Ishikawa (cell line): ENCODE data around the gene C21orf91.

Experiments used
- EP300 ChIP-seq: IDR thresholded peaks from 2 replicates; pipeline ENCODE4 v1.6.1; 2012; ENCODE audit warnings: borderline replicate concordance
- RAD21 ChIP-seq: IDR thresholded peaks from 2 replicates; pipeline ENCODE4 v1.6.1; 2012; ENCODE audit warnings: low read depth

DNA sequence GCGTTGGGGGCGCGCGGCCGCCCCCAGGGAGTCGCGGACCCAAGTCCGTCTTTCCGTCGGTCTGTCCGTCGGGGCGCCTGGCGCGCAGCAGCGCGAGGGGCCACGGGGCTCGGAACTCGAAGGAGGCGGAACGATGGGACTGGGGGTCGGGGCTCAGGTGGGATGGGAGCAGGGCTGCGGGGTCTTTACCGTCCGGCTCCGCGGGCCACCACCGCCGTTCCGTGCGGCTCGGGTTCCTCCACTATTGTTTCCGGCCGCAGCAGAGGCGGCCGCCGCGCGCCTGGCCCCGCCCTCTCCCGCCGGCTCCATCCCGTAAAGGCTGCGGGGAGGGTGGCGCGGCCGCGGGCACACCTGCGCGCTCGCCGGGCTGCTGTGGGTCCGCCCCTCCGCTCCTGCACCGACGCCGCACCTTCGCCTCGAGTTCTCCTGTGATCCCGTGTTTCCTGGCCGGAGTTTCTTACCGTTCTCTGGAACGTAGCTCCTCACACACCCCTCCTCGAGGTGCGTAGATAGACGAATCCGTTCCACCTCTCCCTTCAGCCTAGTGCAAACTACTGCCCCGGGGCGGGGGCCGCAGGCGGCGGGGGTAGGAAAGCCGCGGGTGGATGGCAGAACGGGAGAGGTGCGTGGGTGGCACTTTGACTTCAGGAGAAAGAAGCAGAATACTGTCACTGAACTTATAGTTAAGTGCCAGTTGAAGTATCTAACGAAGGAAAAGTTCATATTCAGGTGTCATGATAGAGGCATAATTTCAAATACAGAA lies at the start of gene C21orf91:
- peak; percentile 33; the same call in 1 of the 2 replicates for TF ChIP-seq EP300
- no peak for TF ChIP-seq RAD21
